Suprapubic skin (tissue), 4 donors: ENCODE data around the gene CNOT1.

Experiments used
- POLR2A ChIP-seq, 2 donors: fragments of 450-650 bp; IDR thresholded peaks; one replicate each; pipeline ENCODE4 v1.6.1; 2017; ENCODE audit warnings: antibody characterized with exemption in 2 of 2, mild to moderate bottlenecking in 2 of 2, moderate library complexity in 2 of 2
- POLR2AphosphoS5 ChIP-seq, 3 donors: sonication (generic); formaldehyde crosslinking; IDR thresholded peaks; one replicate each; pipeline ENCODE4 v1.6.1; 2017; ENCODE audit warnings: antibody characterized with exemption in 3 of 3
- TF ChIP-seq, protein P1 (sequence below), 2 donors: fragments of 200-600 bp in 1 of 2; fragments of 450-650 bp in 1 of 2; sonication (generic) in 1 of 2; IDR thresholded peaks; one replicate each; pipeline ENCODE4 v1.5.1; 2016 to 2019; ENCODE audit warnings: antibody characterized with exemption in 2 of 2, mild to moderate bottlenecking in 1 of 2, moderate library complexity in 1 of 2

DNA sequence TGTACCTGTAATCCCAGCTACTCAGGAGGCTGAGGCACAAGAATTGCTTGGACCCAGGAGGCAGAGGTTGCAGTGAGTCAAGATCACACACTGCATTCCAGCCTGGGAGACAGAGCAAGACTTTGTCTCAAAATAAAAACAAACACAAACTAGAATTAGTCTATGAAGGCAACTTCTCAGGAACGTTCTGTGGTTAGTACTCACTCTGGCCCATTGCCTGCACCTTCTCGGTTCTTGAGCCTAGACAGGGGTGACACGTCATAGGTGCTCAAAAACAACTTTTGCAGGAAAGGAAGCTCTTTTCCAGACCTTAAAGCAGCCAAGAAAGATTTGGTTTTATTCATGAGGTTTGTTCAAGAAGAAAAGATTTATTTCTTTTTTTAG, 22.3 kb upstream of the CNOT1 start:
- TF ChIP-seq POLR2AphosphoS5 (IDR thresholded peaks at IDR 0.05) = no peak
- TF ChIP-seq, protein P1, sequence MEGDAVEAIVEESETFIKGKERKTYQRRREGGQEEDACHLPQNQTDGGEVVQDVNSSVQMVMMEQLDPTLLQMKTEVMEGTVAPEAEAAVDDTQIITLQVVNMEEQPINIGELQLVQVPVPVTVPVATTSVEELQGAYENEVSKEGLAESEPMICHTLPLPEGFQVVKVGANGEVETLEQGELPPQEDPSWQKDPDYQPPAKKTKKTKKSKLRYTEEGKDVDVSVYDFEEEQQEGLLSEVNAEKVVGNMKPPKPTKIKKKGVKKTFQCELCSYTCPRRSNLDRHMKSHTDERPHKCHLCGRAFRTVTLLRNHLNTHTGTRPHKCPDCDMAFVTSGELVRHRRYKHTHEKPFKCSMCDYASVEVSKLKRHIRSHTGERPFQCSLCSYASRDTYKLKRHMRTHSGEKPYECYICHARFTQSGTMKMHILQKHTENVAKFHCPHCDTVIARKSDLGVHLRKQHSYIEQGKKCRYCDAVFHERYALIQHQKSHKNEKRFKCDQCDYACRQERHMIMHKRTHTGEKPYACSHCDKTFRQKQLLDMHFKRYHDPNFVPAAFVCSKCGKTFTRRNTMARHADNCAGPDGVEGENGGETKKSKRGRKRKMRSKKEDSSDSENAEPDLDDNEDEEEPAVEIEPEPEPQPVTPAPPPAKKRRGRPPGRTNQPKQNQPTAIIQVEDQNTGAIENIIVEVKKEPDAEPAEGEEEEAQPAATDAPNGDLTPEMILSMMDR (IDR thresholded peaks at IDR 0.05) = no peak
- TF ChIP-seq POLR2A (IDR thresholded peaks at IDR 0.05) = no peak
